ENCODE results near the gene RNASEH2B.

Gene RNASEH2B

GRCh38 chr13:50924025-50924424 is 14.4 kb downstream of the RNASEH2B start:
- ChIA-PET CTCF (interaction anchor here (1.0 to 1.4 kb wide), 2 partner anchors 9 to 13 kb away, joined by 3 to 7 read pairs; no protein-coding TSS in a partner anchor), POLR2A (no interaction called here)
- no peak for DNase-seq (ENCODE audit: extremely low spot score)
- TF ChIP-seq CTCF (IDR thresholded peaks at IDR 0.05; ENCODE audit: control extremely low read depth, extremely low read depth, low read depth, missing control alignments): no peak

- ChIA-PET CTCF (interaction anchor here (1.1 to 3.2 kb wide), 5 partner anchors 9 to 766 kb away, joined by 3 to 17 read pairs (median 6); no protein-coding TSS in a partner anchor), POLR2A (no interaction called here)
- no peak for TF ChIP-seq CTCF (IDR thresholded peaks at IDR 0.05; ENCODE audit: control extremely low read depth, extremely low read depth, low read depth, missing control alignments)
- no peak for DNase-seq (ENCODE audit: extremely low spot score)
Observed at GRCh38 chr13:50927701-50928100, 18.1 kb downstream of the RNASEH2B start.

GRCh38 chr13:50928102-50928501 is 18.5 kb downstream of the RNASEH2B start:
- ChIA-PET POLR2A (no interaction called here), CTCF (interaction anchor here (1.3 to 3.2 kb wide), 3 partner anchors 10 to 16 kb away, joined by 6 to 17 read pairs (median 9); no protein-coding TSS in a partner anchor)
- no peak for TF ChIP-seq CTCF (IDR thresholded peaks at IDR 0.05; ENCODE audit: control extremely low read depth, extremely low read depth, low read depth, missing control alignments)
- DNase-seq (ENCODE audit: extremely low spot score): no peak

GRCh38 chr13:50928659-50929462 is 19.3 kb downstream of the RNASEH2B start:
- no peak for TF ChIP-seq CTCF (IDR thresholded peaks at IDR 0.05; ENCODE audit: control extremely low read depth, extremely low read depth, low read depth, missing control alignments)
- ChIA-PET POLR2A (no interaction called here), CTCF (interaction anchor here (0.8 to 3.2 kb wide), 3 partner anchors 10 to 37 kb away, joined by 3 to 17 read pairs (median 9); no protein-coding TSS in a partner anchor)
- no peak for DNase-seq (ENCODE audit: extremely low spot score)

GRCh38 chr13:50932091-50932490 is 22.5 kb downstream of the RNASEH2B start:
- ChIA-PET CTCF (interaction anchor here (1.2 to 4.6 kb wide), 4 partner anchors 10 to 132 kb away, joined by 4 to 19 read pairs (median 6); no protein-coding TSS in a partner anchor), POLR2A (no interaction called here)
- no peak for DNase-seq (ENCODE audit: extremely low spot score)
- TF ChIP-seq CTCF (IDR thresholded peaks at IDR 0.05; ENCODE audit: control extremely low read depth, extremely low read depth, low read depth, missing control alignments): no peak

GRCh38 chr13:50934735-50935435 is 25.3 kb downstream of the RNASEH2B start:
- no peak for DNase-seq (ENCODE audit: extremely low spot score)
- ChIA-PET POLR2A (no interaction called here), CTCF (interaction anchor here (1.0 to 4.6 kb wide), 2 partner anchors 23 to 59 kb away, joined by 3 to 19 read pairs; no protein-coding TSS in a partner anchor)
- TF ChIP-seq CTCF (IDR thresholded peaks at IDR 0.05; ENCODE audit: control extremely low read depth, extremely low read depth, low read depth, missing control alignments): no peak
